Neural progenitor cell (in vitro differentiated cells): ENCODE results near the gene CCNL2. TPM values are rescaled to one million over a fixed set of nuclear protein-coding genes. Genes with fewer than 3 reads are reported as not detected.

Experiments
- DNase-seq: peaks from one replicate; pipeline ENCODE4 v3.0.0-alpha.2; 2016; ENCODE audit warnings: low spot score
- H2AFZ ChIP-seq: fragments of 200-600 bp; sonication (generic); replicated peaks from 2 replicates; pipeline ENCODE4 v1.6.1; 2016; ENCODE audit warnings: antibody characterized with exemption
- H3F3A ChIP-seq: fragments of 200-600 bp; sonication (generic); 2 replicates; pipeline ENCODE4 v1.6.1; 2016; ENCODE audit warnings: antibody characterized with exemption, low read depth
- H3K27ac ChIP-seq: fragments of 200-600 bp; sonication (generic); 2 replicates; pipeline ENCODE4 v1.5.1; 2016; ENCODE audit warnings: mild to moderate bottlenecking
- H3K27me3 ChIP-seq: fragments of 200-600 bp; sonication (generic); 2 replicates; pipeline ENCODE4 v1.6.1; 2016; ENCODE audit warnings: mild to moderate bottlenecking, moderate library complexity
- H3K36me3 ChIP-seq: fragments of 200-600 bp; sonication (generic); 2 replicates; pipeline ENCODE4 v1.5.1; 2016
- H3K4me1 ChIP-seq: fragments of 200-600 bp; sonication (generic); 2 replicates; pipeline ENCODE4 v1.6.1; 2016; ENCODE audit warnings: mixed run types
- H3K4me2 ChIP-seq: fragments of 200-600 bp; sonication (generic); 2 replicates; pipeline ENCODE4 v1.6.1; 2016
- H3K4me3 ChIP-seq: fragments of 200-600 bp; sonication (generic); 2 replicates; pipeline ENCODE4 v1.5.1; 2016
- H3K79me2 ChIP-seq: fragments of 200-600 bp; sonication (generic); 2 replicates; pipeline ENCODE4 v1.6.1; 2016; ENCODE audit warnings: low read depth
- H3K9ac ChIP-seq: fragments of 200-600 bp; sonication (generic); 2 replicates; pipeline ENCODE4 v1.6.1; 2016
- H3K9me3 ChIP-seq: fragments of 200-600 bp; sonication (generic); 2 replicates; pipeline ENCODE4 v1.5.1; 2016; ENCODE audit warnings: low read depth
- H4K20me1 ChIP-seq: fragments of 200-600 bp; sonication (generic); 2 replicates; pipeline ENCODE4 v1.6.1; 2016; ENCODE audit warnings: low read depth
- H3K27ac Mint-ChIP-seq: 3 replicates; pipeline ENCODE4 v1.8.0; 2021; ENCODE audit warnings: mixed read lengths
- H3K27me3 Mint-ChIP-seq: 2 replicates; pipeline ENCODE4 v1.8.0; 2022; ENCODE audit warnings: low read depth, mild to moderate bottlenecking, inconsistent platforms, moderate library complexity, mixed read lengths; ENCODE audit not compliant: insufficient read depth
- H3K36me3 Mint-ChIP-seq: 3 replicates; pipeline ENCODE4 v1.8.0; 2021; ENCODE audit warnings: mixed read lengths
- H3K4me1 Mint-ChIP-seq: 3 replicates; pipeline ENCODE4 v1.8.0; 2021; ENCODE audit warnings: mixed read lengths
- H3K4me3 Mint-ChIP-seq: 3 replicates; pipeline ENCODE4 v1.8.0; 2021; ENCODE audit warnings: mild to moderate bottlenecking, moderate library complexity, mixed read lengths
- H3K9me3 Mint-ChIP-seq: 3 replicates; pipeline ENCODE4 v1.8.0; 2020; ENCODE audit warnings: mixed read lengths
- EZH2 ChIP-seq: fragments of 200-600 bp; sonication (generic); IDR thresholded peaks from 2 replicates; pipeline ENCODE4 v1.6.1; 2017; ENCODE audit warnings: antibody characterized with exemption, mild to moderate bottlenecking, moderate library complexity
- EZH2phosphoT487 ChIP-seq: fragments of 200-600 bp; sonication (generic); IDR thresholded peaks from 2 replicates; pipeline ENCODE4 v1.6.1; 2017; ENCODE audit warnings: antibody characterized with exemption
- total RNA-seq: library from RNA; depleted of rRNA; stranded (reverse); fragments of >200 nt; gene quantifications from 2 replicates; pipeline ENCODE4 v1.2.3, GENCODE V29; 2015; ENCODE audit warnings: low replicate concordance
- TF ChIP-seq, protein P1 (sequence below): fragments of 200-600 bp; sonication (generic); IDR thresholded peaks from 2 replicates; pipeline ENCODE4 v1.5.1; 2017; ENCODE audit warnings: antibody characterized with exemption, mild to moderate bottlenecking

The CCNL2 gene
- total RNA-seq, 1 donor from 2014 or later: 143 TPM

DNA sequence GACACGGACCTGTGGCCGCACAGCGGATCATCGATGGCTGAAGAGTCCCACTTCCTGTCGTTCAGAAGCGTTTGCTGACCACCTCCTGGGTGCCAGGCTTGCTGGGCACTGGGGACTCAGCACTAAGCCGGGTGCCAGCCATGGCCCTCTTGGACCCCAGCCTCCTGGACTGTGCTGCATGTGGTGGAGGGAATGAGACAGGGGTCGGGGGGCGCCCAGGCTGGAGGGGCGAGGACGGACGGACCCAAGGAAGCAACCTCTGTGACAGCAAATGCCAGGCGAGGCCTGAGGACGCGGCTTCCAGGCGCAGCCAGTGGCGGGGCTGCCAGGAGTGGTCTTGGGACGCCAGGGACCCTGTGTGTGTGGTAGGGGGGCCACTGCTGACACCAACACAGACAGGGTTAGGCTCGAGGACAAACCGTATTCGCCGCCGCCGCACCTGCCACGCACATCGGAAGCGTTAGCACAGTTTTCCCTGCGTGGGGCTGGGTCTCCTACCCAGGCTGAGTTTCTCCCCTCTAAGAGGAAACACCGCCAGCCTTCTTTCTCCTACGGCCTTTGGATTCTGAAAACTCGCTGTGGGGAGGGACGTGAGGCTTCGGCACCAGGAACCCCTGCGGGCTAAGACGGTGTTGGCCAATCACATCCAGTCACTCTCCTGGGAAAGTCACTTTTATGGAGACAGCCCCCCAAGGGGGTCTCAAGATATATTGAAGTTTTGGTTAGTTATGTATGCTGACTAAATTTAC is 37.7 kb downstream of the CCNL2 start:
- Histone ChIP-seq H3K4me2 (no peak overlapping the region), H3F3A (peaks cover 52% of the 10 kb centered on the region), H3K36me3 (no peaks in the 10 kb centered on the region), H3K9me3 (no peaks in the 10 kb centered on the region), H3K4me3 (no peak overlapping the region), H3K79me2 (no peaks in the 10 kb centered on the region), H3K9ac (no peak overlapping the region), H4K20me1 (no peaks in the 10 kb centered on the region), H3K27me3 (peaks cover 3% of the 10 kb centered on the region), H3K27ac (no peak overlapping the region), H2AFZ (no peak overlapping the region), H3K4me1 (peaks cover 43% of the 10 kb centered on the region)
- Mint-ChIP-seq H3K27ac (peak overlapping the region; percentile 58), H3K4me1 (peaks cover 41% of the 10 kb centered on the region), H3K9me3 (no peaks in the 10 kb centered on the region), H3K27me3 (peaks cover 11% of the 10 kb centered on the region), H3K36me3 (no peaks in the 10 kb centered on the region), H3K4me3 (peak overlapping the region; percentile 15)
- DNase-seq: no peak
- no peak for TF ChIP-seq EZH2phosphoT487
- TF ChIP-seq, protein P1, sequence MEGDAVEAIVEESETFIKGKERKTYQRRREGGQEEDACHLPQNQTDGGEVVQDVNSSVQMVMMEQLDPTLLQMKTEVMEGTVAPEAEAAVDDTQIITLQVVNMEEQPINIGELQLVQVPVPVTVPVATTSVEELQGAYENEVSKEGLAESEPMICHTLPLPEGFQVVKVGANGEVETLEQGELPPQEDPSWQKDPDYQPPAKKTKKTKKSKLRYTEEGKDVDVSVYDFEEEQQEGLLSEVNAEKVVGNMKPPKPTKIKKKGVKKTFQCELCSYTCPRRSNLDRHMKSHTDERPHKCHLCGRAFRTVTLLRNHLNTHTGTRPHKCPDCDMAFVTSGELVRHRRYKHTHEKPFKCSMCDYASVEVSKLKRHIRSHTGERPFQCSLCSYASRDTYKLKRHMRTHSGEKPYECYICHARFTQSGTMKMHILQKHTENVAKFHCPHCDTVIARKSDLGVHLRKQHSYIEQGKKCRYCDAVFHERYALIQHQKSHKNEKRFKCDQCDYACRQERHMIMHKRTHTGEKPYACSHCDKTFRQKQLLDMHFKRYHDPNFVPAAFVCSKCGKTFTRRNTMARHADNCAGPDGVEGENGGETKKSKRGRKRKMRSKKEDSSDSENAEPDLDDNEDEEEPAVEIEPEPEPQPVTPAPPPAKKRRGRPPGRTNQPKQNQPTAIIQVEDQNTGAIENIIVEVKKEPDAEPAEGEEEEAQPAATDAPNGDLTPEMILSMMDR: no peak

DNA sequence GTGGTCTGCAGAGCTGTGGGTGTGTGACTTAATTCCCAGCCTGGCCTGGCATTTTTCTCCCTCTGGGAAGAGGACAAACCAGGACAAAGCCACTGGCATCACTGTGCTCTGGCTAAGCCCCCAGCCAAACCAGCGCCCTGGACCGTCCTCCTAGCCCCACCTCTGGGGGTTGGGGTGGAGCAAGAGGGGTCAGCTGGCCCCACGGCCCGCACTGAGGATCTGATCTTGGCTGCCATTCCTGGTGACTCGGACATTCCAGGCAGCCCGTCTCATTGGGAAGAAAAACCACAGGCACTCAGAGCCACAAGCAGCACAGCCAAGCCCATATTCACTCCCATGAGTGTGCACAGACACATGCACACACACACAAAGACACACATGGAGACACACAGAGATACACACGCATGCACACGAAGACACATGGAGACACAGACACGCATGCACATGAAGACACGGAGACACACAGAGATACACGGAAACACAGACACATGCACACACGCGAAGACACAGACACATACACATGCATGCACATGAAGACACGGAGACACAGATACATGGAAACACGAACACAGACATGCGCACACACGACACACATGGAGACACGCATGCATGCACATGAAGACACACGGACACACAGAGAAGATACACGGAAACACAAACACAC is 38.5 kb downstream of the CCNL2 start:
- TF ChIP-seq, protein P1: no peak
- TF ChIP-seq EZH2phosphoT487 (no peak), EZH2 (no peak)
- H3K4me1 ChIP-seq: peaks cover 43% of the 10 kb centered on the region
- peaks cover 41% of the 10 kb centered on the region for H3K4me1 Mint-ChIP-seq
- peaks cover 9% of the 10 kb centered on the region for H3K27me3 ChIP-seq
- peak overlapping the region; percentile 58 for H3K27ac Mint-ChIP-seq
- no peaks in the 10 kb centered on the region for H4K20me1 ChIP-seq
- H3K4me3 Mint-ChIP-seq: peak overlapping the region; percentile 15
- H3K36me3 ChIP-seq: no peaks in the 10 kb centered on the region
- no peak overlapping the region for H2AFZ ChIP-seq
- no peak overlapping the region for H3K4me3 ChIP-seq
- H3K79me2 ChIP-seq: no peaks in the 10 kb centered on the region
- no peaks in the 10 kb centered on the region for H3K9me3 Mint-ChIP-seq
- H3K9ac ChIP-seq: no peak overlapping the region
- H3K27me3 Mint-ChIP-seq: peaks cover 11% of the 10 kb centered on the region
- H3K36me3 Mint-ChIP-seq: no peaks in the 10 kb centered on the region
- peak; percentile 71 for DNase-seq
- peak overlapping the region; percentile 15 for H3K27ac ChIP-seq
- no peaks in the 10 kb centered on the region for H3K9me3 ChIP-seq
- peak overlapping the region; percentile 27 for H3K4me2 ChIP-seq
- H3F3A ChIP-seq: peaks cover 44% of the 10 kb centered on the region

DNA sequence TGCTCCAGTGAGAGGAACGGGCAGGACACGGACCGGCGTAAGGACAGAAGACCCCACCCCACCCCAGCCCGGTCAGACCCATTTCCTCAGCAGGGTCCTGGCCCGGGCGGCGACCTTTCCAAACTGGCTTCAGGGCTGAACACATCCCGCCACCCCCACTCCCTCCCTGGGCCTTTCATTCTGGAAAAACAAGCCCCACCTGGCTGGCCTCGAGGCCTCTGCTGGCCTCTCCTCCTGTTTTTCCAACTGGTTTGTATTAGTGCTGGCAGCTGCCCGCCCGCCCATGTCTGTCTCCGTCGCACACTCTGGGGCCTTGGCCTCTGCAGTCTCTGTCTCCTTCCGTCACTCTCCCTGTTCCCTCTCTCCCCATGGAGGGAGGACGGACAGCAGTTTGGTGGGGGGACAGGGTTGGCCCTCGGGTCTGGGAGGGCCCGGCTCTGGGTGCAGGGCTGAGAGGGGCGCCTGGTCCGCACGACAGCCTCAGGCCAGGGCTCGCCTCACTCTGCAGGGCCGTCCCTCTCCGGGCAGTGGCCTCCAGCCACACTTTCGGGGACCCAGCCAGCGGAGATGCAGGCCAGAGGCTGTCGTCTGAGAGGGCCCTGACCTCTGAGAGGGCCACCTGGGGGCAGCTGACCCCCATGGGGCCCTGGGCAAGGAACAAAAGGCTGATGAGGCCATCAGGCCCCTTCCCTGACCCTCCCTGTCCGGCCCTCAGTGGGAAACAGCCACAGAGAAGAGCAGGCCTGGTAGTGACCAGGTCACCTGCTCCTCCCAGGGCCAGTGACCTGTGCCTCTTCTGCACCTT is 39.3 kb downstream of the CCNL2 start:
- peak overlapping the region; percentile 76 for H3K4me3 Mint-ChIP-seq
- peaks cover 11% of the 10 kb centered on the region for H3K27me3 Mint-ChIP-seq
- Histone ChIP-seq H2AFZ (no peak overlapping the region), H3F3A (peaks cover 44% of the 10 kb centered on the region), H3K79me2 (no peaks in the 10 kb centered on the region), H4K20me1 (no peaks in the 10 kb centered on the region), H3K36me3 (no peaks in the 10 kb centered on the region), H3K4me1 (peaks cover 48% of the 10 kb centered on the region), H3K4me3 (no peak overlapping the region), H3K9me3 (no peaks in the 10 kb centered on the region), H3K4me2 (peak overlapping the region; percentile 27), H3K9ac (no peak overlapping the region), H3K27ac (peak overlapping the region; percentile 15), H3K27me3 (peaks cover 17% of the 10 kb centered on the region)
- H3K36me3 Mint-ChIP-seq: no peaks in the 10 kb centered on the region
- no peak for DNase-seq
- TF ChIP-seq EZH2phosphoT487 (no peak), EZH2 (no peak)
- TF ChIP-seq, protein P1: no peak
- H3K9me3 Mint-ChIP-seq: no peaks in the 10 kb centered on the region
- peaks cover 41% of the 10 kb centered on the region for H3K4me1 Mint-ChIP-seq
- peak overlapping the region; percentile 95 for H3K27ac Mint-ChIP-seq
